SK-N-SH (cell line): Measurements from ENCODE around the gene NUDT19. TPM values are rescaled to one million over a fixed set of nuclear protein-coding genes. Genes with fewer than 3 reads are reported as not detected.

ENCODE experiments used
- CTCF ChIA-PET: fragments of 300-600, 350-600 bp; formaldehyde crosslinking; extraction: SDS; loops from one replicate; lab custom pipeline; 2021; lab: Yijun Ruan, JAX
- POLR2A ChIA-PET: fragments of 350-600 bp; sonication (Branson Sonifier 250); formaldehyde crosslinking; extraction: SDS; loops from one replicate; lab custom pipeline; 2020; ENCODE audit warnings: antibody characterized with exemption, inconsistent platforms; lab: Yijun Ruan, JAX
- DNase-seq: peaks from one replicate; pipeline ENCODE4 v3.0.0; 2012
- H2AFZ ChIP-seq: fragments of 200-600 bp; sonication (generic); 2 replicates; pipeline ENCODE4 v1.8.1; 2016; ENCODE audit warnings: antibody characterized with exemption, mild to moderate bottlenecking, low read depth
- H3F3A ChIP-seq: fragments of 200-600 bp; sonication (generic); replicated peaks from 2 replicates; pipeline ENCODE3; 2016; ENCODE audit warnings: antibody characterized with exemption, mild to moderate bottlenecking; ENCODE audit not compliant: insufficient read depth
- H3K27ac ChIP-seq, 2 experiments: fragments of 200-500 bp in 1 of 2; fragments of 200-600 bp in 1 of 2; sonication (Bioruptor generic) in 1 of 2; sonication (generic), shearing (Covaris generic) in 1 of 2; 2 replicates each; pipeline versions ENCODE4 v1.5.1 to v1.6.1; 2014 to 2016; ENCODE audit warnings: low read depth in 2 of 2, inconsistent platforms in 1 of 2, low read length in 1 of 2, mild to moderate bottlenecking in 1 of 2, mixed read lengths in 1 of 2
- H3K27me3 ChIP-seq: fragments of 200-600 bp; sonication (generic), shearing (Covaris generic); 2 replicates; pipeline ENCODE4 v1.6.1; 2016; ENCODE audit warnings: mixed run types; ENCODE audit not compliant: insufficient read depth
- H3K36me3 ChIP-seq, 2 experiments: fragments of 200-500 bp in 1 of 2; fragments of 200-600 bp in 1 of 2; sonication (Bioruptor generic) in 1 of 2; sonication (generic) in 1 of 2; replicated peaks in 1 of 2; 2 replicates each; pipeline versions ENCODE3 to v1.5.1; 2014 to 2016; ENCODE audit warnings: low read length in 1 of 2, mild to moderate bottlenecking in 1 of 2; ENCODE audit not compliant: insufficient read depth in 2 of 2, control insufficient read depth in 1 of 2
- H3K4me1 ChIP-seq, 2 experiments: fragments of 200-500 bp in 1 of 2; fragments of 200-600 bp in 1 of 2; sonication (Bioruptor generic) in 1 of 2; sonication (generic), shearing (Covaris generic) in 1 of 2; 2 replicates each; pipeline versions ENCODE4 v1.5.1 to v1.6.1; 2014 to 2016; ENCODE audit warnings: low read depth in 1 of 2, low read length in 1 of 2, mixed run types in 1 of 2; ENCODE audit not compliant: insufficient read depth in 2 of 2, control insufficient read depth in 1 of 2
- H3K4me2 ChIP-seq: fragments of 200-600 bp; sonication (generic), shearing (Covaris generic); 2 replicates; pipeline ENCODE4 v1.6.1; 2017; ENCODE audit warnings: mixed run types
- H3K4me3 ChIP-seq, 2 experiments: fragments of 200-500 bp in 1 of 2; fragments of 200-600 bp in 1 of 2; sonication (Bioruptor generic) in 1 of 2; sonication (generic), shearing (Covaris generic) in 1 of 2; 2 replicates each; pipeline versions ENCODE4 v1.5.1 to v1.8.1; 2014 to 2016; ENCODE audit warnings: low read depth in 2 of 2, inconsistent platforms in 1 of 2, low read length in 1 of 2, mild to moderate bottlenecking in 1 of 2, mixed read lengths in 1 of 2, moderate library complexity in 1 of 2
- H3K79me2 ChIP-seq: fragments of 200-600 bp; sonication (generic); 2 replicates; pipeline ENCODE4 v1.8.1; 2017; ENCODE audit warnings: mild to moderate bottlenecking; ENCODE audit not compliant: insufficient read depth
- H3K9ac ChIP-seq: fragments of 200-600 bp; sonication (generic); 2 replicates; pipeline ENCODE4 v1.6.1; 2017; ENCODE audit warnings: mixed run types
- H3K9me2 ChIP-seq: fragments of 200-600 bp; sonication (generic); 2 replicates; pipeline ENCODE4 v1.6.1; 2017; ENCODE audit warnings: mixed run types
- H3K9me3 ChIP-seq: fragments of 200-600 bp; sonication (generic); 2 replicates; pipeline ENCODE4 v1.6.1; 2017; ENCODE audit warnings: mixed run types, mild to moderate bottlenecking, moderate library complexity
- H4K20me1 ChIP-seq: fragments of 200-600 bp; sonication (generic); 2 replicates; pipeline ENCODE4 v1.6.1; 2017; ENCODE audit warnings: mild to moderate bottlenecking, mixed run types; ENCODE audit not compliant: insufficient read depth
- EP300 ChIP-seq, 2 experiments: IDR thresholded peaks; 2 replicates each; pipeline versions ENCODE4 v1.4.0 to v1.6.1; 2012; ENCODE audit warnings: borderline replicate concordance in 1 of 2, low read depth in 1 of 2, low read length in 1 of 2
- EZH2phosphoT487 ChIP-seq: fragments of 200-600 bp; sonication (generic); IDR thresholded peaks from 2 replicates; pipeline ENCODE4 v1.6.1; 2017; ENCODE audit warnings: low read depth, mixed run types, mild to moderate bottlenecking, antibody characterized with exemption, moderate library complexity, borderline replicate concordance
- FOSL2 ChIP-seq: IDR thresholded peaks from 2 replicates; pipeline ENCODE4 v1.4.0; 2012; ENCODE audit warnings: low read depth, mild to moderate bottlenecking, moderate library complexity, borderline replicate concordance
- FOXJ3 ChIP-seq: sonication (generic); formaldehyde crosslinking; IDR thresholded peaks from 2 replicates; pipeline ENCODE4 v1.5.1; 2020; ENCODE audit warnings: mild to moderate bottlenecking, missing genetic modification reagents
- GATA2 ChIP-seq: sonication (generic); formaldehyde crosslinking; IDR thresholded peaks from 2 replicates; pipeline ENCODE4 v1.5.0; 2020; ENCODE audit warnings: mild to moderate bottlenecking, missing genetic modification reagents
- IRF3 ChIP-seq: fragments of 150-350 bp; IDR thresholded peaks from 2 replicates; pipeline ENCODE4 v1.6.1; 2016; ENCODE audit warnings: mild to moderate bottlenecking, low read depth, low read length
- MEF2A ChIP-seq: IDR thresholded peaks from 2 replicates; pipeline ENCODE4 v1.4.0; 2012; ENCODE audit warnings: low read depth, borderline replicate concordance
- MXI1 ChIP-seq: IDR thresholded peaks from 2 replicates; pipeline ENCODE4 v1.6.1; 2012; ENCODE audit warnings: mild to moderate bottlenecking, low read depth, low read length, improper control_type of control experiment
- NFIC ChIP-seq: IDR thresholded peaks from 2 replicates; pipeline ENCODE4 v1.4.0; 2012; ENCODE audit warnings: borderline replicate concordance
- NRF1 ChIP-seq: IDR thresholded peaks from 2 replicates; pipeline ENCODE4 v1.6.1; 2012; ENCODE audit warnings: low read depth, mild to moderate bottlenecking, low read length
- POLR2AphosphoS5 ChIP-seq: IDR thresholded peaks from 2 replicates; pipeline ENCODE4 v1.6.1; 2012; ENCODE audit warnings: low read depth, low read length
- RFX5 ChIP-seq: IDR thresholded peaks from 2 replicates; pipeline ENCODE4 v1.6.1; 2012; ENCODE audit warnings: mild to moderate bottlenecking, improper control_type of control experiment, low read length
- TAF1 ChIP-seq: IDR thresholded peaks from 2 replicates; pipeline ENCODE4 v1.6.1; 2012; ENCODE audit warnings: low read depth, mild to moderate bottlenecking, low read length, moderate library complexity, borderline replicate concordance
- TCF12 ChIP-seq: IDR thresholded peaks from 2 replicates; pipeline ENCODE4 v1.4.0; 2012
- whole genome bisulfite sequencing: methylation state at CpG from one replicate; pipeline ENCODE4 v1.1.6; 2017; ENCODE audit warnings: low lambda C conversion rate; 5-methylcytosine and 5-hydroxymethylcytosine counted together
- polyA plus RNA-seq, 3 experiments: library from polyadenylated mRNA; depleted of rRNA; stranded (reverse); fragments of >200 nt; gene quantifications; 2 replicates each; pipeline ENCODE4 v1.2.3, GENCODE V29; 2012
- TF ChIP-seq, protein P1 (sequence below): fragments of 200-600 bp; sonication (generic); IDR thresholded peaks from 2 replicates; pipeline ENCODE4 v1.6.1; 2017; ENCODE audit warnings: antibody characterized with exemption, mild to moderate bottlenecking, moderate library complexity
- TF ChIP-seq, protein P2 (sequence below): IDR thresholded peaks from 2 replicates; pipeline ENCODE4; 2012
- TF ChIP-seq, protein P3 (sequence below): IDR thresholded peaks from 2 replicates; pipeline ENCODE4 v1.4.0; 2012; ENCODE audit warnings: low read depth, borderline replicate concordance
- TF ChIP-seq, protein P4 (sequence below): IDR thresholded peaks from 2 replicates; pipeline ENCODE4 v1.4.0; 2012; ENCODE audit warnings: low read depth

Gene NUDT19
- polyA plus RNA-seq, 1 of the 3 experiments (the other 2 are of a cell fraction) = 6.2 TPM

GRCh38 chr19:32748948-32749347 lies 57.3 kb downstream of the NUDT19 start:
- Histone ChIP-seq H2AFZ (no peak overlapping the region), H3F3A (peaks cover 6% of the 10 kb centered on the region), H3K9me2 (no peaks in the 10 kb centered on the region), H3K9me3 (no peaks in the 10 kb centered on the region), H3K79me2 (no peaks in the 10 kb centered on the region), H4K20me1 (no peaks in the 10 kb centered on the region), H3K4me2 (no peak overlapping the region), H3K4me3 (no peak overlapping the region), H3K27me3 (no peaks in the 10 kb centered on the region), H3K9ac (no peak overlapping the region), H3K27ac (no peak overlapping the region), H3K36me3 (no peaks in the 10 kb centered on the region), H3K4me1 (0 out of 4 replicates have a peak, but pooled peaks cover 0 to 6% of the 10 kb centered on the region in 2 experiments)
- WGBS = 59% methylated on average over 3 of the region's 3 CpGs
- ChIA-PET CTCF (interaction anchor here (1.0 to 2.3 kb wide), 4 partner anchors 13 to 101 kb away, joined by 3 to 6 read pairs (median 4); no protein-coding TSS in a partner anchor), POLR2A (no interaction called here)
- DNase-seq = no peak
- TF ChIP-seq RFX5 (no peak), FOSL2 (no peak), TAF1 (no peak), NFIC (no peak), FOXJ3 (no peak), MXI1 (no peak), NRF1 (no peak), IRF3 (no peak), POLR2AphosphoS5 (no peak), EP300 (IDR thresholded peaks at IDR 0.05; ENCODE audit: borderline replicate concordance in 1 of 2, low read depth in 1 of 2, low read length in 1 of 2) (no peak), TCF12 (no peak), MEF2A (no peak), EZH2phosphoT487 (no peak), GATA2 (CRISPR knock-in tag) (no peak)
- TF ChIP-seq, protein P1, sequence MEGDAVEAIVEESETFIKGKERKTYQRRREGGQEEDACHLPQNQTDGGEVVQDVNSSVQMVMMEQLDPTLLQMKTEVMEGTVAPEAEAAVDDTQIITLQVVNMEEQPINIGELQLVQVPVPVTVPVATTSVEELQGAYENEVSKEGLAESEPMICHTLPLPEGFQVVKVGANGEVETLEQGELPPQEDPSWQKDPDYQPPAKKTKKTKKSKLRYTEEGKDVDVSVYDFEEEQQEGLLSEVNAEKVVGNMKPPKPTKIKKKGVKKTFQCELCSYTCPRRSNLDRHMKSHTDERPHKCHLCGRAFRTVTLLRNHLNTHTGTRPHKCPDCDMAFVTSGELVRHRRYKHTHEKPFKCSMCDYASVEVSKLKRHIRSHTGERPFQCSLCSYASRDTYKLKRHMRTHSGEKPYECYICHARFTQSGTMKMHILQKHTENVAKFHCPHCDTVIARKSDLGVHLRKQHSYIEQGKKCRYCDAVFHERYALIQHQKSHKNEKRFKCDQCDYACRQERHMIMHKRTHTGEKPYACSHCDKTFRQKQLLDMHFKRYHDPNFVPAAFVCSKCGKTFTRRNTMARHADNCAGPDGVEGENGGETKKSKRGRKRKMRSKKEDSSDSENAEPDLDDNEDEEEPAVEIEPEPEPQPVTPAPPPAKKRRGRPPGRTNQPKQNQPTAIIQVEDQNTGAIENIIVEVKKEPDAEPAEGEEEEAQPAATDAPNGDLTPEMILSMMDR = no peak
- TF ChIP-seq, protein P2, sequence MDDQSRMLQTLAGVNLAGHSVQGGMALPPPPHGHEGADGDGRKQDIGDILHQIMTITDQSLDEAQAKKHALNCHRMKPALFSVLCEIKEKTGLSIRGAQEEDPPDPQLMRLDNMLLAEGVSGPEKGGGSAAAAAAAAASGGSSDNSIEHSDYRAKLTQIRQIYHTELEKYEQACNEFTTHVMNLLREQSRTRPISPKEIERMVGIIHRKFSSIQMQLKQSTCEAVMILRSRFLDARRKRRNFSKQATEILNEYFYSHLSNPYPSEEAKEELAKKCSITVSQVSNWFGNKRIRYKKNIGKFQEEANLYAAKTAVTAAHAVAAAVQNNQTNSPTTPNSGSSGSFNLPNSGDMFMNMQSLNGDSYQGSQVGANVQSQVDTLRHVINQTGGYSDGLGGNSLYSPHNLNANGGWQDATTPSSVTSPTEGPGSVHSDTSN = no peak
- TF ChIP-seq, protein P3, sequence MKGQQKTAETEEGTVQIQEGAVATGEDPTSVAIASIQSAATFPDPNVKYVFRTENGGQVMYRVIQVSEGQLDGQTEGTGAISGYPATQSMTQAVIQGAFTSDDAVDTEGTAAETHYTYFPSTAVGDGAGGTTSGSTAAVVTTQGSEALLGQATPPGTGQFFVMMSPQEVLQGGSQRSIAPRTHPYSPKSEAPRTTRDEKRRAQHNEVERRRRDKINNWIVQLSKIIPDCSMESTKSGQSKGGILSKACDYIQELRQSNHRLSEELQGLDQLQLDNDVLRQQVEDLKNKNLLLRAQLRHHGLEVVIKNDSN = no peak
- TF ChIP-seq, protein P4, sequence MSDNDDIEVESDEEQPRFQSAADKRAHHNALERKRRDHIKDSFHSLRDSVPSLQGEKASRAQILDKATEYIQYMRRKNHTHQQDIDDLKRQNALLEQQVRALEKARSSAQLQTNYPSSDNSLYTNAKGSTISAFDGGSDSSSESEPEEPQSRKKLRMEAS = no peak
